ENCODE results near the gene LRRC56. TPM values are rescaled to one million over a fixed set of nuclear protein-coding genes. Genes with fewer than 3 reads are reported as not detected.

Gene LRRC56
- total and polyA plus RNA-seq, 2 of the 13 experiments (the other 11 are each of a cell fraction or from before 2014, with no cell fraction given), result 0.11 to 0.29 TPM

DNA sequence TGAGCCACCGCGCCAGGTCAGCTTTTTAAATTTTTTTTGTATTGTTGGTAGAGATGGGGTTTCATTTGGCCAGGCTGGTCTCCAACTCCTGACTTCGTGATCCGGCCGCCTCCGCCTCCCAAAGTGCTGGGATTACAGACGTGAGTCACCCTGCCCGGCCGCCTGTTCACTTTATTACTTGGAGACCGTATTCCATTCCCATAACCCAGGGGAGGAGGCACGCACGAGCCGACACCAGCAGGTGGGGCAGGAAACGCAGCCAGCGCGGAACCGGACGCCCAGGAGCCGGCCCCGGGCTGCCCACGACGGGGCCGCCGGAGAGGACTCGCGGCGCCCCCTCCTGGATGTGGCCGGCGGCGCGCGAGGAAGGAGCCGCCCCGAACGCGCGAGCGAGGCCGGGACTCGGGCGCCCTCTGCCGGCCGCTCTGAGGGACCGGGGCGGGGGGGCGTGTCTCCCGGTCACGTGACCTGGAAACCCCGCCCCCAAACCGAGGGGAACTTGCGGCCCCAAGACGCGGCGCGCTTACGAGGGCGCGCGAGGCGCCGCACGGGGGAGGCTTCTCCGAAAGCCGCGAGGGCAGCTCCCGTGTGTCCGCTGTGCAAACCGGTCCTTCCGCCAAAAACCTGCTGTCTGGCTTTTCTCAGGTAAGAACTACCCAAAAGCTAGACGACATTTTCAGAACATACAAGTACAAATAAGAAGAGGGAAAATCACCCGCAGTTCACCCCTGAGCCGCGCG is 18.7 kb upstream of the LRRC56 start (continued):
- peak; percentile 78 for TF ChIP-seq AGO1 (IDR thresholded peaks at IDR 0.05; ENCODE audit: low read depth, low read length, poor library complexity, severe bottlenecking)
- TF ChIP-seq, protein P1, sequence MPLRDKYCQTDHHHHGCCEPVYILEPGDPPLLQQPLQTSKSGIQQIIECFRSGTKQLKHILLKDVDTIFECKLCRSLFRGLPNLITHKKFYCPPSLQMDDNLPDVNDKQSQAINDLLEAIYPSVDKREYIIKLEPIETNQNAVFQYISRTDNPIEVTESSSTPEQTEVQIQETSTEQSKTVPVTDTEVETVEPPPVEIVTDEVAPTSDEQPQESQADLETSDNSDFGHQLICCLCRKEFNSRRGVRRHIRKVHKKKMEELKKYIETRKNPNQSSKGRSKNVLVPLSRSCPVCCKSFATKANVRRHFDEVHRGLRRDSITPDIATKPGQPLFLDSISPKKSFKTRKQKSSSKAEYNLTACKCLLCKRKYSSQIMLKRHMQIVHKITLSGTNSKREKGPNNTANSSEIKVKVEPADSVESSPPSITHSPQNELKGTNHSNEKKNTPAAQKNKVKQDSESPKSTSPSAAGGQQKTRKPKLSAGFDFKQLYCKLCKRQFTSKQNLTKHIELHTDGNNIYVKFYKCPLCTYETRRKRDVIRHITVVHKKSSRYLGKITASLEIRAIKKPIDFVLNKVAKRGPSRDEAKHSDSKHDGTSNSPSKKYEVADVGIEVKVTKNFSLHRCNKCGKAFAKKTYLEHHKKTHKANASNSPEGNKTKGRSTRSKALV (CRISPR knock-in tag; IDR thresholded peaks at IDR 0.05), result no peak; the same call in 1 of the 2 replicates

DNA sequence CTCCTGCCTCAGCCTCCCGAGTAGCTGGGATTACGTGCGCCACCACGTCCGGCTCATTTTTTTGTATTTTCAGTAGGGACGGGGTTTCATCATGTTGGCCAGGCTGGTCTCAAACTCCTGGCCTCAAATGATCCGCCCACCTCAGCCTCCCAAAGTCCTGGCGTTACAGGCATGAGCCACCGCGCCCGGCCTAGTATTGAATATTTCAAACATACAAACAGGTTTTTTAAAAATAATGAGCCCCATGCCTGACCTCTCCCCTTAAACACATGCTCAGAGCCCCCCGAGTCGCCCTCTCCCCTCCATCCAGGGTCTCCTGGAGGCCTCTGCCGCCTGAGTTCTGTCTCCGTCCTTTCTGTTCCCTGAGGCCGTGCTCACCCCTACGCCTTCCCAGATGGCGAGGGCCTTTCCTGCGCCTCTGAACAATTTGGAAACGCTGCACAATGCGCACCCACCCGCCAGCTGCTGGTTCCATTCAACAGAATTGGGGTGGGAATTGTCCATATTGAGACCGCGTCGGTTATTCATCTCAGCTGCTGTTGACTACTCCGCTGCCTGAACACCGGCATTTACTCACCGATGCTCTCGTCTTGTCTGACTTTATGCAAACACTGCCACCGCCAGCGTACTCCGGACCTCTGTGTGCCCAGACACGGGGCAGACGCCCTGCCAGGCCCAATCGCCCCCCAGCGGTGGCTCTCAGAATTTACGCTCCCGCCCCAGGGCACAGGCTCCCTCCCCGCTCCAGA is 16.7 kb upstream of the LRRC56 start:
- ATAC-seq (peak; percentile 77), DNase-seq (ENCODE audit: low spot score) (peak; percentile 28), FAIRE-seq (peak; percentile 23)
- Histone ChIP-seq H3K9me3 (ENCODE audit: low read length) (no peaks in the 10 kb centered on the region), H3K79me2 (ENCODE audit: insufficient read depth, low read length) (no peaks in the 10 kb centered on the region), H2AFZ (ENCODE audit: low read length) (no peak overlapping the region), H3K4me2 (ENCODE audit: low read depth, low read length) (peak overlapping the region; percentile 58), H3K27me3 (ENCODE audit: control insufficient read depth in 1 of 2, insufficient read depth in 2 of 2, low read length in 2 of 2) (0 out of 5 replicates have a peak, but pooled peaks cover 0 to under 1% of the 10 kb centered on the region in 2 experiments), H4K20me1 (ENCODE audit: insufficient read depth, low read length) (no peaks in the 10 kb centered on the region), H3K36me3 (replicated peaks in 1 of 2; ENCODE audit: control insufficient read depth in 1 of 2, insufficient read depth in 2 of 2, low read length in 2 of 2) (no peaks in the 10 kb centered on the region), H3K9ac (ENCODE audit: insufficient read depth, low read depth, low read length) (no peak overlapping the region), H3K27ac (ENCODE audit: extremely low read length, insufficient read depth, low read length) (no peak overlapping the region), H3K4me3 (replicated peaks in 1 of 3; ENCODE audit: insufficient read depth in 1 of 3, low read depth in 2 of 3, low read length in 3 of 3) (no peak overlapping the region; a peak in 1 of 6 replicates), H3K4me1 (ENCODE audit: insufficient read depth, low read length) (peaks cover 40% of the 10 kb centered on the region)
- WGBS (ENCODE audit: low lambda C conversion rate), result 67% methylated on average over 36 of the region's 39 CpGs
- BruUV-seq (replicated peaks), result no TSS peak
- ChIA-PET POLR2A (interaction anchor here (1.9 kb wide), 1 partner anchor 14 kb away, joined by 5 read pairs; the partner anchor contains the start of gene RNH1), CTCF (ENCODE audit: low intra/inter-chr PET ratio, low total read pairs) (no interaction called here)
- intact Hi-C loops (cut with micrococcal nuclease; ENCODE audit: unreplicated experiment), result no loop called here
- in situ Hi-C loops (cut with HindIII; ENCODE audit: extremely low pct_ligation_motif_present, low pct_unique_long_range_greater_than_20kb), result no loop called here
- TF ChIP-seq MYC (CRISPR knock-in tag; IDR thresholded peaks at IDR 0.05; ENCODE audit: borderline replicate concordance) (no peak), MAFF (IDR thresholded peaks at IDR 0.05; ENCODE audit: low read depth, low read length) (no peak), KDM3A (CRISPR knock-in tag; IDR thresholded peaks at IDR 0.05; ENCODE audit: low read depth) (no peak), JDP2 (CRISPR knock-in tag; IDR thresholded peaks at IDR 0.05; ENCODE audit: borderline replicate concordance) (no peak), ZNF207 (IDR thresholded peaks at IDR 0.05; ENCODE audit: borderline replicate concordance) (no peak), ETV5 (CRISPR knock-in tag; IDR thresholded peaks at IDR 0.05; ENCODE audit: borderline replicate concordance) (no peak), SP1 (IDR thresholded peaks at IDR 0.05) (no peak), SP1 (CRISPR knock-in tag; IDR thresholded peaks at IDR 0.05) (no peak), ZNF136 (CRISPR knock-in tag; IDR thresholded peaks at IDR 0.05; ENCODE audit: low read depth) (no peak), NCOA5 (CRISPR knock-in tag; IDR thresholded peaks at IDR 0.05) (no peak)
- TF ChIP-seq, protein P2, sequence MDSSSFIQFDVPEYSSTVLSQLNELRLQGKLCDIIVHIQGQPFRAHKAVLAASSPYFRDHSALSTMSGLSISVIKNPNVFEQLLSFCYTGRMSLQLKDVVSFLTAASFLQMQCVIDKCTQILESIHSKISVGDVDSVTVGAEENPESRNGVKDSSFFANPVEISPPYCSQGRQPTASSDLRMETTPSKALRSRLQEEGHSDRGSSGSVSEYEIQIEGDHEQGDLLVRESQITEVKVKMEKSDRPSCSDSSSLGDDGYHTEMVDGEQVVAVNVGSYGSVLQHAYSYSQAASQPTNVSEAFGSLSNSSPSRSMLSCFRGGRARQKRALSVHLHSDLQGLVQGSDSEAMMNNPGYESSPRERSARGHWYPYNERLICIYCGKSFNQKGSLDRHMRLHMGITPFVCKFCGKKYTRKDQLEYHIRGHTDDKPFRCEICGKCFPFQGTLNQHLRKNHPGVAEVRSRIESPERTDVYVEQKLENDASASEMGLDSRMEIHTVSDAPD (CRISPR knock-in tag; IDR thresholded peaks at IDR 0.05), result no peak
- TF ChIP-seq, protein P3, sequence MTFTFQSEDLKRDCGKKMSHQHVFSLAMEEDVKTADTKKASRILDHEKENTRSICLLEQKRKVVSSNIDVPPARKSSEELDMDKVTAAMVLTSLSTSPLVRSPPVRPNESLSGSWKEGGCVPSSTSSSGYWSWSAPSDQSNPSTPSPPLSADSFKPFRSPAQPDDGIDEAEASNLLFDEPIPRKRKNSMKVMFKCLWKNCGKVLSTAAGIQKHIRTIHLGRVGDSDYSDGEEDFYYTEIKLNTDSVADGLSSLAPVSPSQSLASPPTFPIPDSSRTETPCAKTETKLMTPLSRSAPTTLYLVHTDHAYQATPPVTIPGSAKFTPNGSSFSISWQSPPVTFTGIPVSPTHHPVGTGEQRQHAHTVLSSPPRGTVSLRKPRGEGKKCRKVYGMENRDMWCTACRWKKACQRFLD (CRISPR knock-in tag; IDR thresholded peaks at IDR 0.05; ENCODE audit: borderline replicate concordance), result no peak
